Activated naive CD8-positive, alpha-beta T cell treated with anti-CD3 and anti-CD28 coated beads, Interleukin-2, amount 10 ng/mL, durations not matched to agents 7 days and 5 days (primary cell): Measurements from ENCODE around the gene UBN2. TPM values are rescaled to one million over a fixed set of nuclear protein-coding genes. Genes with fewer than 3 reads are reported as not detected.
"Not testable (repeated sequence)": the region's sequence is repeated elsewhere in the genome, so short reads cannot be mapped to it uniquely, and the experiment has no call there.

Experiments used
- ATAC-seq: fragments of 150-1000 bp; cut with Tn5 transposase; one replicate; pipeline ENCODE4 v1.10.0; 2021; ENCODE audit warnings: low read depth, moderate library complexity
- POLR2A ChIA-PET: fragments of 350-600 bp; sonication (Branson Sonifier 250); formaldehyde crosslinking; loops from one replicate; lab custom pipeline; 2021; ENCODE audit warnings: antibody characterized with exemption; lab: Charles Lee
- DNase-seq: peaks from one replicate; pipeline ENCODE4 v3.0.0; 2021
- H3K27ac Mint-ChIP-seq: one replicate; pipeline ENCODE4 v1.8.0; 2022; ENCODE audit warnings: mild to moderate bottlenecking, mixed read lengths
- H3K27me3 Mint-ChIP-seq: one replicate; pipeline ENCODE4 v1.8.0; 2022; ENCODE audit warnings: mild to moderate bottlenecking, moderate library complexity, mixed read lengths
- H3K36me3 Mint-ChIP-seq: one replicate; pipeline ENCODE4 v1.8.0; 2021; ENCODE audit warnings: mild to moderate bottlenecking, mixed read lengths
- H3K4me1 Mint-ChIP-seq: one replicate; pipeline ENCODE4 v1.8.0; 2021; ENCODE audit warnings: mixed read lengths
- H3K4me3 Mint-ChIP-seq: one replicate; pipeline ENCODE4 v1.8.0; 2022; ENCODE audit warnings: mild to moderate bottlenecking, moderate library complexity, mixed read lengths
- H3K9me3 Mint-ChIP-seq: one replicate; pipeline ENCODE4 v1.8.0; 2021; ENCODE audit warnings: mixed read lengths
- total RNA-seq, 2 experiments: library from RNA; stranded (reverse); gene quantifications; one replicate each; pipeline ENCODE4 v1.2.3, GENCODE V29; 2021

UBN2 gene
- total RNA-seq, 2 experiments from 2014 or later, result 15.4 to 19.4 TPM

DNA sequence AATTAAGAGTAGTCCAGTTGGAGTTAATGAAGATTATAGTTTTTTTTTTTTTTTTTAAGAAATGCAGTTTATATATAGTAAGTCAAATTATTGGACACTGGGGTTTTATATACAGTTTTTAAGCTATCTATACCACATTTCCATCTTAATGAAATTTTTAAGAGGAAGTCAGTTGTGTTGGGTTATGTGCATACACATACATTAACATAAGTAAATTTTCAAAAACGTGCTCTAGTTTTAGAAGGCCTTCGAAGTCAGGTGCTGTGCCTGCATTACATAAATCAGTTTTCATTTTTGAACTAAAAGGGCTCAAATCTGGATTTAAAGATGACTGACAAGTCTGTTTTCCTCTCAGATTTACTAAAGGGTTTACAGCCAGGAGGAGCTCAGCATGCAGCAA is 62.5 kb downstream of the UBN2 start:
- DNase-seq, result no peak
- no peak overlapping the region for H3K27ac Mint-ChIP-seq
- H3K4me1 Mint-ChIP-seq, result no peaks in the 10 kb centered on the region
- no peaks in the 10 kb centered on the region for H3K9me3 Mint-ChIP-seq
- H3K27me3 Mint-ChIP-seq, result no peaks in the 10 kb centered on the region
- POLR2A ChIA-PET, result no interaction called here
- H3K4me3 Mint-ChIP-seq, result no peak overlapping the region
- no peaks in the 10 kb centered on the region for H3K36me3 Mint-ChIP-seq
- no peak for ATAC-seq

DNA sequence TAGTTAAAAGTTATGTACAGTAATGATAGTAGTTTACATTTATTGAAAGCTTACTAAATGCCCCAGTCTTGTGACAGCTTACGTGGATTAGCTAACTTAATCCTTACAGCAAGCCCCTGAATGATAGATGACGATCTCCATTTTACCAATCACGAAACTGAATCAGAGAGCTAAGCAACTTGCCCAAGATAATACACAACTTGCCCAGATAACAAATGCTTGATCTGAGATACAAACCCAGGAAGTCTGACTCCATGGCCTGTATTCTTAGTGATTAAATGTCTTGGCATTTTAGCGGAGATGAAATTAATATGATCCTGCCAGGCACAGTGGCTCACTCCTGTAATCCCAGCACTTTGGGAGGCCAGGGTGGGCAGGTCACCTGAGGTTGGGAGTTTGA is 63.2 kb downstream of the UBN2 start:
- POLR2A ChIA-PET, result no interaction called here
- no peak for ATAC-seq
- H3K4me3 Mint-ChIP-seq, result no peak overlapping the region
- no peaks in the 10 kb centered on the region for H3K9me3 Mint-ChIP-seq
- H3K27ac Mint-ChIP-seq, result no peak overlapping the region
- no peaks in the 10 kb centered on the region for H3K4me1 Mint-ChIP-seq
- no peak for DNase-seq
- H3K36me3 Mint-ChIP-seq, result no peaks in the 10 kb centered on the region
- H3K27me3 Mint-ChIP-seq, result no peaks in the 10 kb centered on the region

DNA sequence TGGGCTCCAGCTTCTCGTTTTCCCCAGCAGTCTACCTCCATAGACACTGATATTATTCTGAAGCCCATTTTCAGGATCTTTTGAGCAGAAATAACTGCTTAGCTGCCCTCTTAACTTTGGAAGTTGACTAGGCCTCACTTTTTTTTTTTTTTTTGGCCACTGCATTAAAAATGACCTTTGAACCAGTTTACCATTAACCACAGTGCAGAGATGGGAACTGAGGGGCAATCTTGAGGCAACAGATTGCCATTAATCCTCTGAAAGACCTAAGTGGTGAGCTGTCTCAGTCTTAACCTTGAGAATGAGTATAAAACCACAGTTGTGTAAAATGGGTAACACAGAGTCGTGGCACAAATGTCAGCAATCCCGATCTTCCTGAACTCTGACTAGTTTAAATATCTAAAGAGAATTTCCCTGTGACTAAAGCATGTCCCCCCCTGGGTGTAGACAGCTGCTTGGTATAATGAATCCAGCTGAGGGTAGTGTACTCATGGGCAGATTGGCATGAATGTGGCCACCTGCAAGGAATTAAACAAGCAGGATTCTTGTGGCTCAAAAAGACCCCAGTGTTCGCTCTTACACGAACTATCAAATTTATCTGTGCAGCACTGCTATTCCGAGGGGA is 64.0 kb downstream of the UBN2 start:
- ATAC-seq (no peak), DNase-seq (no peak)
- H3K4me3 Mint-ChIP-seq, result no peak overlapping the region
- no peaks in the 10 kb centered on the region for H3K9me3 Mint-ChIP-seq
- H3K4me1 Mint-ChIP-seq, result no peaks in the 10 kb centered on the region
- POLR2A ChIA-PET, result no interaction called here
- H3K27me3 Mint-ChIP-seq, result no peaks in the 10 kb centered on the region
- no peaks in the 10 kb centered on the region for H3K36me3 Mint-ChIP-seq
- H3K27ac Mint-ChIP-seq, result no peak overlapping the region

DNA sequence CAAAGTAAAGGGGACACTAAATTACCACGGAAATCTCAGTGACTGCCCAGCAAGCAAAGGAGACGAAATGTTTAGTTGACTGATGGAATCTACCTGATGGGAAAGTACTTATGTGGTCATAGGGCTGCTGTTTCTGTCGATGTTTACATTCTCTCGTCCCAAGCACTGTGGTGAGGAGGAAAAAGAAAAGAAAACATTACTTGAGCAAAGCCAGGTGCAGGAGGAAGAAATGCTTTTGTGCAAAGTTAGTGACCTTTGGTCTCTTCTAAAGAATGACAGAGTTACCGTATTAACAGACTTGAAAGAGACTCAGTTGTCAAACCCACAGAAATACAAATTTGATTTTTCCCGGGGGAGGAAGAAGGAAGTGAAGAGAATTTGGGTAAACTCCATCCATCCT is 66.8 kb downstream of the UBN2 start:
- H3K36me3 Mint-ChIP-seq, result no peaks in the 10 kb centered on the region
- DNase-seq, result no peak
- no peaks in the 10 kb centered on the region for H3K27me3 Mint-ChIP-seq
- H3K27ac Mint-ChIP-seq, result no peak overlapping the region
- H3K4me3 Mint-ChIP-seq, result no peak overlapping the region
- H3K4me1 Mint-ChIP-seq, result no peaks in the 10 kb centered on the region
- POLR2A ChIA-PET, result no interaction called here
- no peaks in the 10 kb centered on the region for H3K9me3 Mint-ChIP-seq
- ATAC-seq, result no peak

DNA sequence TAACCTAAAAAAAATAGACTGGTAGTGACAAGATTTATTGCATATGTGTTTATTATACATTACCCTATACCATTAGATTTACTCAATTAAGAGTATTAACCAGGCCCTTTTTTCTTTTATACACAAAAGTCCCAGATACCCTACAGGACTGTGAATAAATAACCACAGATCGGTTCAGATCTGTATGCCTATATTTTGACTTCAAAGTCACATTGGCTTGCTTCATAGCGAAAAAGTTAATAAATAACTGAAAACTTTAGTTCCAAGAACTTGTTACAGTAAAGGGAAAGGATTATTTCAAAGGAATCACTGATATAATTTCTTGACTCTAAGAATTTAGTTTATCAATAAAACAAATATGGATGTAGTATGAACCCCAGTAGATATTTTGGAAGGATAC is 68.3 kb downstream of the UBN2 start:
- no peak for DNase-seq
- ATAC-seq, result no peak
- Mint-ChIP-seq H3K36me3 (no peaks in the 10 kb centered on the region), H3K4me3 (no peak overlapping the region), H3K4me1 (no peaks in the 10 kb centered on the region), H3K9me3 (no peaks in the 10 kb centered on the region), H3K27ac (no peak overlapping the region), H3K27me3 (no peaks in the 10 kb centered on the region)
- POLR2A ChIA-PET, result no interaction called here

DNA sequence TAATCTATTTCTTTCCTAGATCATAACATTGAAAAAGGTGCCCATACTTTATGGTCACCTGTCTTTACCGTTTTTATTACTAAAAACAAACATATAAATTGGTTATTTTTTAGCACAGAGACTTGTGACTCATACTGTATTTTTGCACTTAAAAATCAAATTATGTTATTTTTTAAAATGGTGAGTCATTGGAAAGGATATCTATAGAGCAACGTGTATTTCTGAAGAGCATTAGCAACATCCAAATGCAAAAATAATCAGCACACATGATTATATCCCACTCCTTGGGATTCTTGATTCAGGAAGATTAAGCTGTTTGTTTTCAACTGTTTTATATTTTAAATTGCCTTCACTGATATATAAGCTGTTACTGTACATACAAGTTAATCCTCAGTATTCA is 69.4 kb downstream of the UBN2 start:
- Mint-ChIP-seq H3K4me1 (no peaks in the 10 kb centered on the region), H3K27me3 (no peaks in the 10 kb centered on the region), H3K36me3 (no peaks in the 10 kb centered on the region), H3K4me3 (no peak overlapping the region), H3K27ac (no peak overlapping the region), H3K9me3 (no peaks in the 10 kb centered on the region)
- no peak for ATAC-seq
- no peak for DNase-seq
- POLR2A ChIA-PET, result no interaction called here

DNA sequence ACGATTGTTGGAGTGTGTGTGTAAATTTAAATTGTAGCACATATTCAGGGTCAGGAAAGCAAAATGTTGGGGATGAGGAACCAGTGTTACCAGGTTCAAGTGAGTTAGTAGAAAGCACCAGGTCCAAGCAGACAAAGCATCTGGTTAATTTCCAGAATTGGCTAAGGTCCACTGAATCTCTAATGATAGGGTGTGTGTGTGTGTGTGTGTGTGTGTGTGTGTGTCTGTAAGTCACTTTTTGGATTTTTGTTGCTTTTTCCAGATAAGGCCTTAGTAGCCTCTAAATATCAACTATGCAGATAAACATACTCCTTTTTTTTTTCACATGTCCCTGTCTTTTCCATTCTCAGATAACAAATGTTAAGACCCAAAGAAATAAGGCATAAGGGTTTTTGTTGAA is 73.5 kb downstream of the UBN2 start:
- DNase-seq, result no peak
- H3K4me3 Mint-ChIP-seq, result no peak overlapping the region
- H3K27me3 Mint-ChIP-seq, result no peaks in the 10 kb centered on the region
- no peaks in the 10 kb centered on the region for H3K9me3 Mint-ChIP-seq
- ATAC-seq, result no peak
- POLR2A ChIA-PET, result no interaction called here
- H3K36me3 Mint-ChIP-seq, result peaks cover 6% of the 10 kb centered on the region
- no peaks in the 10 kb centered on the region for H3K4me1 Mint-ChIP-seq
- no peak overlapping the region for H3K27ac Mint-ChIP-seq

DNA sequence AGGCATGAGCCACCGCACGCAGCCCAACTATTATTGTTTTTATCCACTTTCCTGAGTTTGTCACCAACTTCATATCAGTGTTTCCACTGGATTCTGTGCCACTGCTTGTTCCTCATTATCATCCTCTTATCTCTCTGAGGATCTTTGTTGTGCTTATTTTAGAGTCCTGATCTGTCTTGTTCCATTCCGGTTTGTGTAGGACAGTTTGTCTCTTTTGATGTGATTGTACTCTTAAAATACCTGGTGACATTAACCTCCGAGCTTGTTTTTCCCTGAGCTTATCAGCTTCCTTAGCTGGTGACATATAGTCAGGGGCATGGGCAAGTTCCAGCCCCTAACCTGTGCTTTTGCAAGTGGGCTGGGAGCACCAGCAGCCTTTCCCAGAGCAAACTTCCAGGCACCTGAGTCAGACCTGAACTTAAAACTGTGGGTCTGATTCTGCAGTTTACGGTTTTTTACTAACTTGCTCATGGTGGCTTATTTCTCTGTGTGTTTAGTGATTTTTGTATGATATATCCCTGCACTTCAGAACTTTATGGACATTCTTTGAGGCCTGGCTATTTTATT is 87.0 kb downstream of the UBN2 start:
- no peak for DNase-seq
- Mint-ChIP-seq H3K36me3 (no peaks in the 10 kb centered on the region), H3K4me3 (no peak overlapping the region), H3K27ac (no peak overlapping the region), H3K9me3 (no peaks in the 10 kb centered on the region), H3K4me1 (no peaks in the 10 kb centered on the region), H3K27me3 (peaks cover 6% of the 10 kb centered on the region)
- POLR2A ChIA-PET, result no interaction called here
- no peak for ATAC-seq

DNA sequence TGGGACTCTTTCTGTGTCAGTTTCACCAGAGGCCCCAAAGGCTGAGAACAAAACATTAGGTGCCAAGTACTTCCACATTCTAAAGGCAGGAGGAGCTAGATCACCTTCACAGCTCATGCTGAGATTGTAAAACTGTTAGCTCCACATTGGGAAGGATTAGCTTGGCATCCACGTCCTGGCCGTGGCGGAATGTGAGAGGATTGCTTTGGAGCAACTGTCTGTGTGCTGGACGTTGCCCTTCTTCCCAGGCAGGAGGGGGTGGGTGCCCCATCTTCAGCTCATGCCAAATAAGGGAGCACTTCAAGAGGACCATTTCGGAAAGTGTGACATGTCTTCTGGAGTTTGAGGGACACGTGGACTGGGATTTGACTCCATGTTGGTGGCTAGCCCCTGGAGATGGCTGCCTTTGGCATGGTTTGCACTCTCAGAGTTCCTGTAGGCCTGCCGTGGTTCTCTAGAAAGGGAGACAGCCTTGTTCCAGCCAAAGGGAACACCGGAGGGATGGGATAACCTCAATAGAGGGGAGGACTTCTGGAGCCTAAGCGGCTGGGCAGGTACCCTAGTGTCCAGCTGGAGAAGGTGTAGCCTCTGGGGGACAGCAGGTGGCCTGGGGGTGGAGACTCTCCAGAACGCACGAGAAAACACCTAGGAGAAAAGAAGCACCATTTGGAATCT is 90.2 kb downstream of the UBN2 start:
- H3K27me3 Mint-ChIP-seq, result peaks cover 6% of the 10 kb centered on the region
- H3K4me3 Mint-ChIP-seq, result no peak overlapping the region
- ATAC-seq (no peak), DNase-seq (no peak)
- H3K36me3 Mint-ChIP-seq, result no peaks in the 10 kb centered on the region
- POLR2A ChIA-PET, result no interaction called here
- no peak overlapping the region for H3K27ac Mint-ChIP-seq
- H3K9me3 Mint-ChIP-seq, result no peaks in the 10 kb centered on the region
- no peaks in the 10 kb centered on the region for H3K4me1 Mint-ChIP-seq

DNA sequence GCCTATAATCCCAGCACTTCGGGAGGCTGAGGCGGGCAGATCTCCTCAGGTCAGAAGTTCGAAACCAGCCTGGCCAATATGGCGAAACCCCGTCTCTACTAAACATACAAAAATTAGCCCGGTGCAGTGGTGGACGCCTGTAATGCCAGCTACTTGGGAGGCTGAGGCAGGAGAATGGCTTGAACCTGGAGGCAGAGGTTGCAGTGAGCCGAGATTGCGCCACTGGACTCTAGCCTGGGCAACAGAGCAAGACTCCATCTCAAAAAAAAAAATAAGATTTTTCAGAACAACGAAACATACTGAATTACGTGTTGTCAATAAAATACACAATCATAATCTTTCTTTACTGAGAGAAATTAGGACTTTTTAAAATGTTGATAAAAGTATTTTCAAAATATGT is 93.7 kb downstream of the UBN2 start:
- DNase-seq, H3K36me3 Mint-ChIP-seq, H3K27ac Mint-ChIP-seq, H3K4me3 Mint-ChIP-seq, H3K27me3 Mint-ChIP-seq, H3K9me3 Mint-ChIP-seq, H3K4me1 Mint-ChIP-seq, POLR2A ChIA-PET, ATAC-seq: not testable (repeated sequence)

DNA sequence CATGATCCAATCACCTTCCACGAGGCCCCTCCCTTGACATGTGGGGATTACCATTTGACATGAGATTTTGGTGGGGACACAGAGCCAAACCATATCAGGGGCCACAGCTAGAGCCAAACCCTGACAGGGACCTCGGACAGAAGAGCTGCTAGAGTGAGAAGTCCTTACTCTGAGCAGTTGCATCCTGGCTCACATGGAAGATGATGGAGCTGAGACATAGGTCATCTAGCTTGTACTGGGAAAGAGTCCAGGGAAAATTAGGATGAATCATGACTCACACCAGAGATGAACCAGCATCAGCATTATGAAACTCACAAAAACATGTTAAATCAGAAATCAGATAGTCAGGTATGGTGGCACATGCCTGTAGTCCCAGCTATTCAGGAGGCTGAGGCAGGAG is 97.3 kb downstream of the UBN2 start:
- peaks cover 9% of the 10 kb centered on the region for H3K9me3 Mint-ChIP-seq
- peaks cover 7% of the 10 kb centered on the region for H3K4me1 Mint-ChIP-seq
- H3K27me3 Mint-ChIP-seq, result no peaks in the 10 kb centered on the region
- H3K36me3 Mint-ChIP-seq, result peaks cover 5% of the 10 kb centered on the region
- POLR2A ChIA-PET, result no interaction called here
- no peak for DNase-seq
- H3K4me3 Mint-ChIP-seq, result no peak overlapping the region
- ATAC-seq, result no peak
- no peak overlapping the region for H3K27ac Mint-ChIP-seq

DNA sequence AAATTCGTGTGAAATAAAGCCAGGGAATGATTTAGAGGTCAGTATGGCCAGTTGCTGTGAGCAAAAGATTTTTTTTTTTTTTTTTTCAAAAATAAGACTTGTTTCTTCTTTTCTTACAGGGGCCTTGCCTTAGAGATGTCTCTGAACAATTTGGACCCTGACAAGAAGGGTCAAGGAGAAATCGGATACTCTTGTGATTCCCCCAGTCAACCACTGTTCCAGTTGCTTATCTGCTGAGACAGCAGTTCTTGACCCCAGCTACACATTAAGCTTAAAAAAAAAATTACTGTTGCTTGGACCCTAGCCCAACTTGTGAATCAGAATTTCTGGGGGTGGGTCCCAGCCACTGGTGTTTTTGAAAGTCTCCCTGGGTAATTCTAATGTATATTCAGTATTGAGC is 98.1 kb downstream of the UBN2 start:
- H3K9me3 Mint-ChIP-seq, result peaks cover 9% of the 10 kb centered on the region
- H3K4me1 Mint-ChIP-seq, result peaks cover 7% of the 10 kb centered on the region
- POLR2A ChIA-PET, result no interaction called here
- no peak overlapping the region for H3K27ac Mint-ChIP-seq
- H3K27me3 Mint-ChIP-seq, result no peaks in the 10 kb centered on the region
- no peak for ATAC-seq
- H3K4me3 Mint-ChIP-seq, result no peak overlapping the region
- H3K36me3 Mint-ChIP-seq, result peaks cover 5% of the 10 kb centered on the region
- DNase-seq, result no peak

DNA sequence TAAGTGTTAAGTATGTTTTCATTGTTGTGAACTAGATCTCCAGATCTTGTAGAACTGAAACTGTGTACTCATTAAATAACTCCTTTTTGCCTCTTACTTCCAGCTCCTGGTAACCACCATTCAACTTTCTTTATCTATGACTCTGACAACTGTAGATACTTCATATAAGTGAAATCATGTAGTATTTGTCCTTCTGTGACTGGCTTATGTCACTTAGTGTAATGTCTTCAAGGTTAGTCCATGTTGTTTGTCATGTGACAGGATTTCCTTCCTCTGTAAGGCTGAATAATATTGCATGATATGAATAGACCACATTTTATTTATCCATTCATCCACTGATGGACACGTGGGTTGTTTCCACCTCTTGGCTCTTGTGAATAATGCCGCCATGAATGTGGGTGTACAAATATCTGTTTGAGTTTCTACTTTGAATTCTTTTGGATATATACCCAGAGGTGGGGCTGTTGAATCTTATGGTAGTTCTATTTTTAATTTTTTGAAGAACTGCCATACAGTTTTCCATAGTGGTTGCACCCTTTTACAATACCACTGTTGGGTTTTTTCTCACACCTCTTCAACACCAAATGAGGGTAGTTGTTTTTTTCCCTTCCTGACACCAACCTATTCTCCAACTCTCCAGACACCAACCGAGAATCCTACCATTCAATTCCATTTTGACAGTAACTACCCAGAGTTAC is 99.4 kb downstream of the UBN2 start:
- Mint-ChIP-seq H3K36me3 (peaks cover 5% of the 10 kb centered on the region), H3K27me3 (no peaks in the 10 kb centered on the region), H3K27ac (no peak overlapping the region), H3K4me3 (no peak overlapping the region), H3K9me3 (peaks cover 9% of the 10 kb centered on the region), H3K4me1 (peaks cover 7% of the 10 kb centered on the region)
- no peak for DNase-seq
- peak; percentile 39 for ATAC-seq
- POLR2A ChIA-PET, result no interaction called here
